GM21529 (cell line): ENCODE measurements around the gene COL4A6.
"Not testable (repeated sequence)": the region's sequence is repeated elsewhere in the genome, so short reads cannot be mapped to it uniquely, and the experiment has no call there.

Source experiments
- ATAC-seq: cut with Tn5 transposase; IDR thresholded peaks from one replicate; pipeline ENCODE4 v1.9.1; 2021; ENCODE audit not compliant: unreplicated experiment

Gene COL4A6

DNA sequence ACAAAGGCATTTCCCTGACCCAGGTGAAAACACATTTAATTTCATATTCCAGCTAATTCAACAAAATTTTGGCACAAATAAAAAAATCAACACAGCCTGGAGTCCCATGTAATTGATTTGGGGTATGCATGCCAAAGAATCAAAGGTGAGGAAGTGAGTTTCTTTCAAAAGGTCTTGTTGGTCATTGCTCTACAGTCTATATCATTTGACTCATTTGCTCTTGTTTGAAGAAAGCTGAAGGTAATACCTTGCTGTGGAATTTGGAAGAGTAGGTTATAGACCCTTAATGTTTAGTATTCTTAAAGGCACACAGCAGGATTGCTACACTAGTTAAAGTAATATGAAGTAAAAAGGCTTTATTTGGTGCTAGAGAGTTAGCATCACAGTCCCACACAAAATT is 25.4 kb downstream of the COL4A6 start:
- no peak for ATAC-seq

DNA sequence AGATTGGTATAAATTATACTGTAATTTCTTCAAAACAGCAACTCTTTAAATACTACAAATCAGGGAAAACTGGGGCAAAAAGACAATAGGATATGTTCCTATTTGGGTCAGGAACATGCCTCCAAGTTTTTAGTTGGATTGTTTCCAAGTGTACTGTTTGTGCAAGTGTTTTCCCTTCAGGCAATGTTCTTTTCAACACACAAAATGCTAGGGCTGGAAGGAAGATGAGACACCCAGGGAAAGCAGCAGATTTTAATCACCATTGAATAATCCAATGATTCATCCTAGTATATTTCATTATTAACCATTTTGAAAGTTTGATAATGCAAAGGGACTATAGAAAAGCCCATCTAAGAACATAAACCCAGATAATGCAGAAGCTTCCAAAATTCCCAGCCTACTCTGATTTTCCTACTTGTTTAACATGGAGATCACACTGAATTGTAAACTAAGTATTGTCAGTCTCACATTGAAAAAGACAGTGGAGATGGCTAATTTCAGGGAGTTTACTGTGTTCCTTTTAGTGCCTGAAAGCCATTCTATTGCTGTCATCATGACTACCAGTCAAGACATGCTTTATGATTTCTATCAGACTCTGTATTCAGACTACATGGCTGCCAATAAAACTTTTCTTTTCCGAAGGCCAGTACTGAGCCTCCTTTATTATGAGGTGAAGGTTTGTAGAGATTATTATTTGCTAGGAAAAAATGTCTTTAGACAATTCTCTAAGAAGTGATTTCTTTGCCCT is 38.6 kb downstream of the COL4A6 start:
- no peak for ATAC-seq

DNA sequence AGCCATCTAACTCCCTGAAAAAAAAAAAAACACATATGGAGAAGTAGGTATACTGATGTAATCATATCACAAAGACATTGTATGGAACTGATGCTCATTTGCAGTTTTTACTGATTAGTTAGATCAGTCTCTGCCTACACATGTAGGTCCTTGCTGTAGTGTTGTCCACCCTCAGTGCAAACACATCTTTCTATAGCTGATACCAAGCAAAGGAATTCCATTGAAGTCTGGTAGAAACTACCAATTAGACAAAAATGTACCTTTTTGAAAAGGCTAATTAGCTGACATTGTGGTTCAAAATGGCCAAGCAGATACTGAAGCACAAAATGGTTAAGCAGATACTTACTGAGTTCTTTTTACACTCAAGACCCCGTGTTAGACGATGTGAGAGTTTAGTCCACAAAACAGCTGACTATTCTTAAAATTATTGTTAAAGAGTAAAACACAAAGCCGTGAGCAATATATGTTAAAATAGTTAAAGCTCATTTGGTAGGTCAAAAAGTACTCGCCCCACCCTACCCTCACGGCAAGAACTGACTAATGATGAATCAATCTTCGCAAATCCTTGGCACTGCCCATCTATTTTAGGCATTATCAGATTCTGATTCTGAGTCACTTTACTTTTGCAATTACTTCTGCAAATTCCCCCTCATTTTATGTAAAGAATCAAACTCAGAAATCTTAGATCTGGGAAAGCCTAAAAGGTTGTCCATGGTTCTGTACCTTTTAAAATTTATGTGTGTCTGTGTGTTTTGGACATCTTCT is 40.4 kb downstream of the COL4A6 start:
- ATAC-seq = no peak

DNA sequence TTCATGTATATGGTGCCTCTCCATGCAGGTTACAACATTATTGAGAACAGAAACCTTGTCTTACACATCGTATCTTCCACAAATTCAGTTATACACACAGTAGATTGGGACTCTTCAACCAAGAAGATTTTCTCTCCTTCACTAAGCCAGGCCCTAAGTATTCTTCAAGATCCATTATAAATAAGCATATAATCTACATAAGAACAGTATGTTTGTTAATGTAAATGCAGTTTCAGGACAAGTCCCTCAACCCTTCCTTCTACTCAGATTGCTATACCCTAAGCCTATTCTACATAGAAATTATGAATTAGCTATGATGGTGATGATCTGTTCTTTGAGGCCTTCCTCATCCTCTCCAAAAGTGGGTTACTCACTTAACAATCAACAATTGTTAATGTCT is 41.2 kb downstream of the COL4A6 start:
- no peak for ATAC-seq

DNA sequence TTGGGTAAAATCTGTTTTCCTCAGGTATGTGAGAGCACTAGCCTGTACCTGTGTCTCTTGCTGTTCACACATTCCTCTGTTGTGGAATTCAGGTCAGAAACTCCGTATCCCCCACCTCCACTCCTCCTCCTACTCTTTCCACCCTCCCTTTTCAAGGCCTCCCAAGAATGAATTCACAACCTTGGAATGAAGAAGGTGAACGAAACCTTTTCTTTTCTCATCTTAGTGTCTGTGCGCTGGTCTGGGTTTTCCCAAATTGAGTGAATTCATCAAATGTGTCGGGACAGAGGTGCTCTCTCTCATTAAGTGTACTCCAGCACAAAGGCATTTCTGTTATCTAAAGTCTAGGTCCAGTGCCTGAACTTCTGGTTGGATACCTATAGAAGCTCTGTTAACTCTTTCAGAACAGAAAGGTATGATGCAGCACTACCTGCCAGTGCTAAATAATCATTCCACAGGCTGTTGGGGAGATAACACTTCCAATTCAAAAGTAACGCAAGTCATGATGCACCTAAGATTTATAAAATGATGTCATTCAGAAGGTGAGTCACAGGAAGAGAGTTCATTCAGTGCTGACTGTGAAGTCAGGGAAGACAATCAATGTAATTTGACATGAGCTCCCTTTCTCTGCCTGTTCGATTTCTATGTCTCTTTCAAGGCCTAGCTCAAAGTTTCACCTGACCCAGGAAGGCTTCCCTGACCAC is 41.9 kb downstream of the COL4A6 start:
- ATAC-seq = no peak

DNA sequence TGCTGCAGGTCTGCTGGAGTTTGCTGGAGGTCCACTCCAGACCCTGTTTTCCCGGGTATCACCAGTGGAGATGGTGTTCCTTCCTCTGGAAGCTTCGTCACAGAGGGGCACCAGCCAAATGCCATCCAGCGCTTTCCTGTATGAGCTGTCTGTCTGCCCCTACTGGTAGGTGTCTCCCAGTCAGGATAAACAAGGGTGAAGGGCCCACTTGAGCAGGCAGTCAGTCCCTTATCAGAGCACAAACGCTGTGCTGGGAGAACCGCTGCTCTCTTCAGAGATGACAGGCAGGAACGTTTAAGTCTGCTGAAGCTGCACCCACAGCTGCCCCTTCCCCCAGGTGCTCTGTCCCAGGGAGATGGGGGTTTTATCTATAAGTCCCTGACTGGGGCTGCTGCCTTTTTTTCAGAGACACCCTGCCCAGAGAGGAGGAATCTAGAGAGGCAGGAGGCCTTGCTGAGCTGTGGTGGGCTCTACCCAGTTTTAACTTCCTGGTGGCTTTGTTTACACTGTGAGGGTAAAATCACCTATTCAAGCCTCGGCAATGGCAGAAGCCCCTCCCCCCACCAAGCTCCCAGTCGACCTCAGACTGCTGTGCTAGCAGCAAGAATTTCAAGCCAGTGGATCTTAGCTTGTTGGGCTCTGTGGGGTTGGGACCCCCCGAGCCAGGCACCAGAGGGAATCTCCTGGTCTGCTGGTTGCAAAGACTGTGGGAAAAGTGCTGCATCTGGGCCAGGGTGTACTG is 47.1 kb downstream of the COL4A6 start:
- not testable (repeated sequence) for ATAC-seq

DNA sequence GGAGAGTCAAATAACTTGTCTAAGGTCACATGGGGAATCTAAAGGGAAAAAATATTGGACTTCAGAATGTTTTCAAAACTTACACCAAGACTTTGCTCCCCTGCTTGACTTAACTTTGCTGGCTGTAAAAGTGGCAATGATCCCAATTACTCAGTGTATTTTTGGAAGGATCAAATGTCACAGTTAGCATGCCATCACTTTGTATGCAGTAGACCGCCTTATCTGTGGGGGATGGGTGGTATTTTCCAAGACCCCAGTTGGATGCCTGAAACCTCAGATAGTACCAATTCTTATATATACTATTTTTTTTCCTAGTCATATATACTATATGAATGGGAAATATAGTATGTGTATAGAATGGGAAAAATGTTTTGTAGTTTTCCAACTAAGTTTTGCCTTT is 53.4 kb downstream of the COL4A6 start:
- no peak for ATAC-seq

DNA sequence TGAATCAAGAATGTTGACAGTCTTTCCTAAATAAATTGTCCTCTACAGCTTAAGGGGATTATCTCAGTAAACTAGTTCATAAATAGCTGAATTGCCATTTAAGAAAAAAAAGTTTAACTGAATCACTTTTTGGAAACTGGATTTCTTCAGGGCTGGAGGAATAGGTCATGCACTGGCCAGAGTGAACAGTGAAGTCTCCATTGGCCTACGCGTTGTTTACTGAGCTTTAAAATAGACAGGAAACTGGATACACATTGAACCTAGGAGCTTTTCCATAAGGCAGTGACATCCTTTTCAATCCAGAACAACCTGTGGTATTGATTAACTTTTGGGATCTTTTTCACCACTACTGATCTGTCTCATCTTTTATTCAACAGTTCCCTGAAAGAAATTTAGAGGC is 58.0 kb downstream of the COL4A6 start:
- no peak for ATAC-seq

DNA sequence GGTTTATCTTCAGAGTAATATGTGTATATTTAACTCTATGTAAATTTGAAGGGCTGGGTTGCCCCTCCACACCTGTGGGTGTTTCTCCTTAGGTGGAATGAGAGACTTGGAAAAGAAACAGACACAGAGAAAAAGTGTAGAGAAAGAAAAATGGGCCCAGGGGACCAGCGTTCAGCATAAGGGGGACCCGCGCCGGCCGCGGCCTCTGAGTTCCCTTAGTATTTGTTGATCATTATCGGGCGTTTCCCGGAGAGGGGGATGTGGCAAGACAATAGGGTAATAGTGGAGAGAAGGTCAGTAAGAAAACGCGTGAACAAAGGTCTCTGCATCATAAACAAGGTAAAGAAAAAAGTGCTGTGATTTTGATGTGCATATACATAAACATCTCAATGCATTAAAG is 61.4 kb downstream of the COL4A6 start:
- ATAC-seq = not testable (repeated sequence)

DNA sequence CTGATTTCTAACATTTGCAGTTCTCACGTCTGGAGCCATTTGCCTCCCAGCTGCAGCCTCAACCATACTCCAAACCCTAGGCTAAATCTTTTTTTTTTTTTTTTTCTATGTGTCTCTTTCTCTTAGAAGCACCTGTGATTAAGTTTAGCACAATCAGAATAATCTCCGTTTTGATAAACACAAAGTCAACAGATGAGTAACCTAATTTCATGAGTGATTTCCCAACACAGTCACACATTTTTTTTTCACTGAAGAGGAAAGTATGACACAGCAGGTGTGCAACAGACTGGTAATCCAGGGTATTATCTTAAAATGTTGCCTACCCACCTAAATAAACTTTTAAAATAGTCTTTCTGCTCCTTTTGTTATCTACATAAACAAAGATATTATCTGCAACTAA is 62.6 kb downstream of the COL4A6 start:
- not testable (repeated sequence) for ATAC-seq

DNA sequence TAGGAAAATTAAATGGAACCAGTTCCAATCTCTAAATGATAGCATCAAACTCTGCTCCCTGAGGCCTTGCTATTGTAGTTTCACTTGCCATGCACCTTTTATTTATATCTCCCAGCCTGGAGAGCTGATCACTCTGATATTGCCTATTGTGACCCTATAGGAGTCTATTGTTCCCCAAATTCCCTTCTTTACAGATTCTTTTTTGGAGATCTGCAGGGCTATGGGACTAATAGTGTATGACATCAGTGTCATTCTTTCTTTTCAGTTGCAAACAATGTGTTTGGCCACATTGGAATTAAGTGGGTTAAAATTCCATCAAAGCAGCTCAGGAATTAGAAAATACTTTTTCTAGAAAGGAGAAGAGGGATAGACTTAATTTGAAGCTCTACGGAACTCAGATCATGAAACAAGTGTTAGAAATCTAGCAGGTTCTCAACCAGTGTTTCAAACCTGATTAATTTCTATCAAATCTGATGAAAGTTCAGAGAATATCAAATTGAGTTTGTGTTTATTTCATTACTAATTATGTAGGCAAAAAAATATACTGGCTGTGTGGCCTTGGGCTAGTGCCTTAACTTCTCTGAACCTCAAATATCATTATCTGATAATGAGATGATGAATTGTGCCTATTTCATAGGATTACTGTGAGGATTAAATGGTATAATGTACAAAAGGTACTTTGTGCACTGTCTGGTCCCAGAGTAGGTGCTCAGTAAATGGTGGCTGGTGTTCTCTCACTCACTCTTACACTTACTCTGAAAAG is 71.4 kb downstream of the COL4A6 start:
- no peak for ATAC-seq

DNA sequence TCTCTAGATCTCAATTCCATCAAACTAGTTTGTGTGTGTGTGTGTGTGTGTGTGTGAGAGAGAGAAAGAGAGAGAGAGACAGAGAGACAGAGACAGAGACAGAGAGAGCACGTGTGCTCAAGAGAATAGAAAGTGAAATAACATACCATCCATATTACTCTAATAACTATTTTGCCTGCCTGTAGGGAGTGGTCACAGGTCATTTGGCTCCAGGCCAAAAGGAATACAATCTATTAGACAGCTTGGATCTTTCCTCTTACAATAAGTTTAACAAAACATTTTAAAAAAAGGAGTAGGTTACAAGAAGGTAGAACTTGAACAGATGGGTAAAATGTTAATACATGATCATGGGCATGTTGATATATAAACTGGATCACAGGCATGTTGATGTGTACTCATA is 76.2 kb downstream of the COL4A6 start:
- no peak for ATAC-seq

DNA sequence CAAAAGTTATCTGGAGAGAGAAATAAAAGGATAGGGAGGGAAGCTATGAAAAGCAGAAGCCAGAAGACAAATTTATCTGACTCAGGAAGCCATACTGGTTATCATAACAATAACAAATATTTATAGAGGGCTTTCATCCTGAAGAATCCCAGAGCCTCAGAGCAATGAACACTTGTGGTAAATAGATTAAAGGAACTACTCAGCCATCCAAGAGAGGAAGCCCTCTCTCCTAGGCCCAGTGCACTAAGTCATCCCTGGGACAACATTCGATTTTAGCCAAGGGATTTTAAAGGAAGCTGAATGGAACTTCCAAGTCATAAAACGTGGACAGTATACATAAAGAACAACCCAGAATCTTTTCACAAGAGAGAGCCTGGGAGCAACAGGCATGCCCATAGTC is 76.9 kb downstream of the COL4A6 start:
- ATAC-seq = no peak

DNA sequence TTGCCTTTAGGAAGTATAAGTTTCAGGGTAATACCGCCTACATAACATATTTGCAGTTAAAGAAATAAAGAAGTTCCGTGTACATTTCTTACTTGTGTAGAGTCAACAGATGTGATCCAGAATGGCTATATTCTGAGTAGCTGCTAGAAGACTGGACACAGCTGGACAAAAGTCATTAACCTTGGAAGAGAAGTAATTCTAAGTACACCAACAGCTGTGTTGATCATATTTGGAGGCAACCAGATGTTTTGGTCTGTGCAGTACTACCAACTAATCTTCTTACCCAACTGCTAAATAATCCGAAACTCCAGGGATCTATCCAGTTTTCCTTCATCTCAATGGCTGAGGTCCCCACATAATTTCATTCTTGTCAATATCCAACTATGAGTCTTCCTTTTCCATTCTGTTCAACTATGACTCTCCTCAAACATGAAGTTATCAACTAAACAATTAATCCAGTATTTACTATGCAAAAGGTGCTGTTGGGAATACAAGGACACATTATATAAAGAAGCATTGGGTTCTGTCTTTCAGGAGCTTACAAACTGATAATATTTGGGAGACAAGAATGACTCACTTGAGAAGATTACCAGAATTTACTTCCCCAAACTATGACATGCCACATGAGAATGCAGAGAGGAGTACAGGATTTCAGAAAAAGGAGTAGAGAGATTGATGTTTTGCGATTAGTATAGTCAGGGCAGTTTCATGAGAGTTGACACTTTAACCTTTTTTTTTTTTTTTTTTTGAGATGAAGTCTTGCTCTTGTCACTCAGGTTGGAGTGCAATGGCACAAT is 78.2 kb downstream of the COL4A6 start:
- ATAC-seq = no peak

DNA sequence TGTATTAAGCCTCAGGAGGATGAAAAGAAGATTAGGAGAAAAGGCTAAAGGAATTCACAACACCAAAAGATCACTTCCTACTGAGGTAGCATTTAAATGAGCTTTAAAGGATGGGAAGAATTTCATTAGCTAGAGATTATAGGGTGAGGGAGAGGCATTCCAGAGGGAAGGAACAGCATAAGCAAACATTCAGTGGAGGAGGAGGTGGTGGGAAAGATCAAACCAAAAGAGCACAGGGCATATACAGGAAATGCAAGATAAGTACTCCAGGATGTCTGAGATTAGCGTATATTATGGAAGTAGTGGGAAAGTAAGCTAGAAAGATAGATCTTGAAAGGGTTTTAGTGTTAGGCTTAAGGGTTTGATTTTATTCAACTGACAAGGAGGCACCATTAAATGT is 84.8 kb downstream of the COL4A6 start:
- ATAC-seq = no peak

DNA sequence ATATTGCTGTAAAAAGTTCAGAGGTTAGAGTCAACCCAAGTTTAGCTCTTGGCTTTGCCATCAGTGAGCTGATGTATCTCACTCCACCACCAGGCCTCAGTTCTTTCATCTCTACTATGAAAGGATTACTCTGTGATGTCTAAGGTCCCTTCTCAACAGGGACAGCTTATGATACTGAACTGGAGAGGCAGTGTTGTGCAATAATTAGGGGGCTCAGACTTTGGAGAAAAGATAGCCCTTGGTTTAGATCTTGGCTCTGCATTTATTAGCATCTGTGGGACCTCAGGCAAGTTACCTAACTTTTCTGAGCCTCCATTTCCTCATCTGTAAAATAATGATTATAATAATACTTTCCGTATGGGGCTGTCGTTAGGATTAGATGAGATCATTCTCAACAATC is 89.0 kb downstream of the COL4A6 start:
- no peak for ATAC-seq

DNA sequence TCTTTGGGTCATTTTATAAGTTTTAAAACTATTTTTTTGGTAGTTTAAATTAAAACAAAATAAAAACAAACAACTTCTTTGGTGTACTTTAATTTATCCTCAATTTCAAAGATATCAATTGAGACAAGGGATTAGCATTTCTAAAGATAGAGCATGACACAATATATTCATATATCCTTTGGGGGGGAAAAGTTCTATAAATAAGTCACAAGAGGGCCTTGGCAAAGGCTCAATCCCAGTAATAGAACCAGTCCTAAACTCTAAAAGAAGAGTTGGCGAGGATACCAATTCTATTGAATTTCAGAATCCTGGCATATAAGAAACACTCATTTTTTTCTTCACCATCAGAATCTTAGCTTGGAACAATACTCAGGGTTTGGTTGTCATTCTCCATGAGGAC is 89.7 kb downstream of the COL4A6 start:
- no peak for ATAC-seq

DNA sequence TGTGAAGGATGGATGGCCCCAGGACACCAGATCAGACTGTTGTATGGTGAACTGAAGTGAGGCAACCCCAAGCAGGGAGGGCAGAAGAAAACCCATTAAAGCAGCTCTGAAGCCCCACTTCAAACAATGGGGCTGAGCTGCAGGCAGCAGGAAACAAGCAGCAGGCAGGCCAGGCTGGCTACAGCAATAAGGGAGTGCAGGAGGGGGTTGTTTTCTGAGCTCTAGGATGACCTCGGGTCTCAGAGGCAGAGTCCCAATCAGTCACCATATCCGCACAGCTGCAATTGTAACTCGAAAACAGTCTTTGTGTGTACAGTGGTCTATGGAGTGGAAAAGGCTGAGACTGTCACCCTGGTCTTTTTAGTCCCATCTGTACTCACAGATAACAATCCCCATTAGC is 90.4 kb downstream of the COL4A6 start:
- ATAC-seq = no peak

DNA sequence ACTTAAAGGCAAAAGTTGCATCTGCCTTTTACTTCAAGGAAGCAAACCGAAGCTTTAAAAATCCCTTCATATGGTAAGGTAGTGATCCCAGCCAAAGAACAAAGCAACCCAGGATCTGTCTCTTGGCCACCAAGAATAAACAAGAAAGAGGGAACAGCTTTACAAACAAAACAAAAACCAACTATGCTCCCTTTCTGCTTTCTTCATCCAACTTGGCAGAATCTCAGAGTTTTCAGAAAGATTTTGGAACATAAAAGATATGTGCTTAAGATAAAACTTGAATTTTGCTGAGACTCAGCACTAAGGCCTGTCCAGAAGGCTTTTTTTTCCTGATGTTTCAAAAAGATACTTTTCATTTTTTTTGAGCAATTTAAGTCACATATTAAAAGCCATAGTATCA is 94.0 kb downstream of the COL4A6 start:
- ATAC-seq = no peak

DNA sequence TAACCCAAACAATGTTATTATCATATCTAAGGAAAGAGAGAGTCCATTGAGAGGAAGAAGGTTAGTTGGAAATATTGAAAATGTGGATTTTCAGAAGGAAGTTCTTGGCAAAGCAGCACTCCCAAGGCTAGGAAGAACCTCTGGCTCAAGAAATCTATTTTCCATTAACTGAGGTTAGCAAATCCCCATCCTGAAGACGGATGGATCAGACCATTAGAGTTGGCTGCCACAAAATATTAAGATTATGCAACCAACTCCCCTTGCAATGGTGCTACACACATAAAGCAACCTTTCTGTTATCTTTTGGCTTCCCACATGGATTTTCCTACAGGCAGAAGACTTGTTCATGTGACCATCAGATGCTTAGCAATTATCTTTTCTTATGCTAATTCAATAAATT is 96.3 kb downstream of the COL4A6 start:
- no peak for ATAC-seq
